ENCODE measurements around the gene PRAMEF20.

DNA sequence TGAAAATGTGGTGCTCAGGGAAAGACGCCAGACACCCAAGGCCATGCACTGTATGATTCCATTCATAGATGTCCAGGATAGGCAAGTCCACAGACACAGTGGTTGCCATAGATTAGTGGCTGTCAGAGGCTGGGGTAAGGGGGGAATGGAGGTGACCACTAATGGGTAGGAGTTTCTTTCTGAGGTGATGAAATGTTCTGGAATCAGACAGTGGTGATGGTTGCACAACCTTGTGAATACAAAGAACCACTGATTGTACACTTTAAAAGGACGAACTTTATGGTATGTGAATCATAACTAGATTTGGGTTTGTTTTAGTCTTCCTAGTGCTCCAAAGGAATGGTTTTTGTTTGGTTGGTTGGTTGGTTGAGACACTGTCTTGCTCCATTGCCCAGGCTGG, 51.7 kb downstream of the PRAMEF20 start:
- TF ChIP-seq, protein P1, sequence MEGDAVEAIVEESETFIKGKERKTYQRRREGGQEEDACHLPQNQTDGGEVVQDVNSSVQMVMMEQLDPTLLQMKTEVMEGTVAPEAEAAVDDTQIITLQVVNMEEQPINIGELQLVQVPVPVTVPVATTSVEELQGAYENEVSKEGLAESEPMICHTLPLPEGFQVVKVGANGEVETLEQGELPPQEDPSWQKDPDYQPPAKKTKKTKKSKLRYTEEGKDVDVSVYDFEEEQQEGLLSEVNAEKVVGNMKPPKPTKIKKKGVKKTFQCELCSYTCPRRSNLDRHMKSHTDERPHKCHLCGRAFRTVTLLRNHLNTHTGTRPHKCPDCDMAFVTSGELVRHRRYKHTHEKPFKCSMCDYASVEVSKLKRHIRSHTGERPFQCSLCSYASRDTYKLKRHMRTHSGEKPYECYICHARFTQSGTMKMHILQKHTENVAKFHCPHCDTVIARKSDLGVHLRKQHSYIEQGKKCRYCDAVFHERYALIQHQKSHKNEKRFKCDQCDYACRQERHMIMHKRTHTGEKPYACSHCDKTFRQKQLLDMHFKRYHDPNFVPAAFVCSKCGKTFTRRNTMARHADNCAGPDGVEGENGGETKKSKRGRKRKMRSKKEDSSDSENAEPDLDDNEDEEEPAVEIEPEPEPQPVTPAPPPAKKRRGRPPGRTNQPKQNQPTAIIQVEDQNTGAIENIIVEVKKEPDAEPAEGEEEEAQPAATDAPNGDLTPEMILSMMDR (IDR thresholded peaks at IDR 0.05), result no peak
- TF ChIP-seq POLR2A (IDR thresholded peaks at IDR 0.05), result no peak

All from body of pancreas (tissue), 4 donors.